Mononuclear cell (primary cell): ENCODE results near the gene COL3A1. TPM values are rescaled to one million over a fixed set of nuclear protein-coding genes. Genes with fewer than 3 reads are reported as not detected.

ENCODE experiments used
- H3K27me3 ChIP-seq: 2 replicates; pipeline ENCODE4 v1.6.0; 2011; ENCODE audit warnings: low read length, control low read depth; ENCODE audit not compliant: insufficient read depth
- H3K4me1 ChIP-seq: 2 replicates; pipeline ENCODE4 v1.5.1; 2011; ENCODE audit warnings: mild to moderate bottlenecking, low read length, control low read depth; ENCODE audit not compliant: insufficient read depth
- H3K4me3 ChIP-seq: 2 replicates; pipeline ENCODE4 v1.5.1; 2011; ENCODE audit warnings: mild to moderate bottlenecking, low read length, moderate library complexity
- H3K9me3 ChIP-seq: 2 replicates; pipeline ENCODE4 v1.5.1; 2011; ENCODE audit warnings: low read depth, mild to moderate bottlenecking, control low read depth, low read length
- total RNA-seq: library from RNA; depleted of rRNA; stranded (reverse); fragments of >200 nt; gene quantifications from one replicate; pipeline ENCODE4 v1.2.3, GENCODE V29; 2012

COL3A1 gene
- 0.42 TPM for total RNA-seq

DNA sequence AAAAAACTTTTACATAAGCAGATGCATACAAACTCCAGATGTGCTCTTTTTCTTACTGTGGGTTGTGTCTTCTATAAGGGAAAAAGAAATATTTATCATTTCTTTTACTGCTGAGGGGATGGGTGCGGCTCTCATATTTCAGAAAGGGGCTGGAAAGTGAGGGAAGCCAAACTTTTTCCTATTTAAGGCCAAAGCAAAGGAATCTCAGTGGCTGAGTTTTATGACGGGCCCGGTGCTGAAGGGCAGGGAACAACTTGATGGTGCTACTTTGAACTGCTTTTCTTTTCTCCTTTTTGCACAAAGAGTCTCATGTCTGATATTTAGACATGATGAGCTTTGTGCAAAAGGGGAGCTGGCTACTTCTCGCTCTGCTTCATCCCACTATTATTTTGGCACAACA, at the start of gene COL3A1:
COL3A1 (plus strand) TSS at position 210 of the 400 bp plus-strand sequence; CDS start at position 327, 117 bp downstream.
- H3K4me1 ChIP-seq: no peaks in the 10 kb centered on the region
- H3K4me3 ChIP-seq: no peak within 1 kb of the TSS
- no peaks in the 10 kb centered on the region for H3K27me3 ChIP-seq
- H3K9me3 ChIP-seq: no peaks in the 10 kb centered on the region

DNA sequence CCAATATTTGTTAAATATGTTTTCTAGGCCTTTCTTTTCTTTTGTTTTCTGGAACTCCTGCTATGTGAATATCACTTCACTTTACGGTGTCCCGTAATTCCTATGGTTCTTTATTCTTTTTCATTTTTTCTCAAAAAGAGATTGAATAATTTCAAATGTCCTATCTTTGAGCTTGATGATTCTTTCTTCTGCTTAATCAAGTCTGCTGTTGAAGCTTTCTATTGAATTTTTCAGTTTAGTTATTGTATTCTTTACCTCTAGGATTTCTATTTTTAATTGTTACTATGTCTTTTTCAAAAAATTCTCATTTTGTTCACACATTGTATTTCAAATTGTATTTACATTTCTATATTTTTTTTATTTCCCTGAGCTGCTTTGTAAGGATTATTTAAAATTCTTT, 45.5 kb upstream of the COL3A1 start:
- H3K9me3 ChIP-seq: peaks cover 22% of the 10 kb centered on the region
- no peaks in the 10 kb centered on the region for H3K4me1 ChIP-seq
- H3K4me3 ChIP-seq: no peak overlapping the region
- no peaks in the 10 kb centered on the region for H3K27me3 ChIP-seq

DNA sequence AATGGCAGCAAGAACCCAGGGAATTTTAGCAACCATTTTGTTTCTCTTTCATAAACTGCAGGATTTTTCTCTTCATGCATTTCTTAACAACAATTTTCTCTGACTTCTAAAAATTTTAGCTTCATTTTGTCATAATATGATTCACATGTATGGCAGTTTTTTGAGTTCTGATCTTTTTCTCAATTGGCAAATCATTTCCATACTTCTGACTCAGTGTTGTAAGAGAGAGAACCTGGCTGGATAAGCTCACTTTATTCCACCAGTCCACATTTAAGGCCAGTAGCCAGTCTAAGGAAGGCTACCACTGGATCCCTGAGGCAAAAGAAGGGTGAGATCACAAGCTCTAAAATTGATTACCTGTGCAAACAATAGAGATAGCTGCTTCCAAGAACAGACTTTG, 42.8 kb upstream of the COL3A1 start:
- Histone ChIP-seq H3K4me3 (no peak overlapping the region), H3K9me3 (peaks cover 22% of the 10 kb centered on the region), H3K4me1 (no peaks in the 10 kb centered on the region), H3K27me3 (no peaks in the 10 kb centered on the region)

DNA sequence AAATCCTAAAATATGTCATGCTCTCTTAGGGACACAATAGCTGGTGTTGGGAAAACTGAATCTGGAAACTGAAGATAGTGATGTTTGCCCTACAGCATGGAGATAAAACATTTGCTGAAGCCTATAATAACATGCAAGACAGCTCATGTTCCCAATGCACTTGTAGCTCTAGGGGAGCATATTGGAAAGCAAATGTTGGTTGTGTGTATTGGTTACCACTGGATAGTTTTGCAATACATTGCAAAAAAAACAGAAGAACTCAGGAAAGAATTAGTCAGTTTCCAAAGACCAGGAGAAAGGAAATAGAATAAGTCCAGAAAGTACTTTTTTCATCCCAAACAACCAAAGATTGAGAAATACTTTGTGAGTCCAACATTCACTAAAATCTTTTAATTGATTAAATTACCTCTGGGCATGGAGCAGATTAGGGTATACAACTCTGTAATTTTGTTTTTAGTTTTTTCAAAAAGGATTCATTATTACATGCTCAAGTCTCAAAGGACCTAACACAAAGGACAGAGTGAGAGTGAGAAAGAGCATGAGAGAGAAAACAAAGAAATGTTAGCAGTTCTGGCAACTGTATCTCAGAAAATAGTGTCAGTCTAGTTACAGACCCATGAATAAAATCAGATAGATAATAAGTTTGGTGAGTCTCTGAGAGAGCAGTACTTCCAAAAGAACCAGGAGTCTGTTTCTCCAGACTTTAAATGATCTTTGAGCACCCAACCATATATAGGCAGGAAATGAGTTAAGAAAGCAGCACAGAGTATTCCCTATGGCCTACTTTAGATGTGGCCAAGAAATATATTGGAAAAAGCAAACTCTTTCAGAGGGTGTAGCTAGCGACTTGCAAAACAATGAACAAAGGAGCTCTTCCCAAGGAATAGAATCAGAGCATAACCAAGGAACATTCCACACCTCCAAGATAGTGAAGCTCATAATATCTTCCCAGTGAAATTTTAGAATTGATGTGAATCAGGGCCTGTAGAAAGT, 36.6 kb upstream of the COL3A1 start:
- no peaks in the 10 kb centered on the region for H3K4me1 ChIP-seq

DNA sequence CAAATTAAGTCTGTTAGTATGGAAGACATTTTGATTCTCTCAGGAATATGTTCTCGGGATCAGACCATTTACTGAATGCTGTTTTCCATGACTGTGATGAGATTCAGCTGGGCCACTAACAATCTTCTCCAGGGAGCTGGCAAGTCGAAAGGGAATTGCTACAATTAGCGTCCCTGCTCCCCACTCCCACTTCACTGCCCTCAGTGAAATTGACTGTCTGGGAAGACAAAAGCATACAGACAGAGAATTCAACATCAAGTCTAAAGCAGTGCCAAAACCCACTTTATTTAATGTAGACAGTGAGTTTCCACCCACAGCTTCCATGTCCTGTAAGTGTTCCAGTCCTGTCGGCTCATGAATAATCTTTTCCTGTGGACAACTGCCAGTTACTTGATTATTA, 34.0 kb upstream of the COL3A1 start:
- Histone ChIP-seq H3K4me3 (no peak overlapping the region), H3K27me3 (no peaks in the 10 kb centered on the region), H3K4me1 (no peaks in the 10 kb centered on the region), H3K9me3 (no peaks in the 10 kb centered on the region)

More for the DNA sequence above, 36.6 kb upstream of the COL3A1 start:
- Histone ChIP-seq H3K4me3 (no peak overlapping the region), H3K27me3 (no peaks in the 10 kb centered on the region), H3K9me3 (no peaks in the 10 kb centered on the region)

DNA sequence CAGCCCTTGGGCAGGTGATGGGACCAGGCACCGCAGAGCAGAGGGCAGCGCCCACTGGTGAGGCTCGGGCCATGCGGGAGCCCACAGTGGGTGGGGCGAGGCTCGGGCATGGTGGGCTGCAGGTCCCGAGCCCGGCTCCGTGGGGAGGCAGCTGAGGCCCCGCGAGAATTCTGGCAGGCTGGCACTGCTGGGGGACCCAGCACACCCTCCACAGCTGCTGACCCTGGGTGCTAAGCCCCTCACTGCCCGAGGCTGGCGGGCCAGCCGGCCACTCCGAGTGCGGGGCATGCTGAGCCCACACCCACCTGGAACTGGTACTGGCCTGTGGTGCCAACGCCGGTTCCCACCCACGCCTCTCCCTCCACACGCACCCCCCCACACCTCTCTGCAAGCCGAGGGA, 29.7 kb upstream of the COL3A1 start:
- Histone ChIP-seq H3K4me1 (no peaks in the 10 kb centered on the region), H3K27me3 (no peaks in the 10 kb centered on the region), H3K9me3 (no peaks in the 10 kb centered on the region), H3K4me3 (no peak overlapping the region)

DNA sequence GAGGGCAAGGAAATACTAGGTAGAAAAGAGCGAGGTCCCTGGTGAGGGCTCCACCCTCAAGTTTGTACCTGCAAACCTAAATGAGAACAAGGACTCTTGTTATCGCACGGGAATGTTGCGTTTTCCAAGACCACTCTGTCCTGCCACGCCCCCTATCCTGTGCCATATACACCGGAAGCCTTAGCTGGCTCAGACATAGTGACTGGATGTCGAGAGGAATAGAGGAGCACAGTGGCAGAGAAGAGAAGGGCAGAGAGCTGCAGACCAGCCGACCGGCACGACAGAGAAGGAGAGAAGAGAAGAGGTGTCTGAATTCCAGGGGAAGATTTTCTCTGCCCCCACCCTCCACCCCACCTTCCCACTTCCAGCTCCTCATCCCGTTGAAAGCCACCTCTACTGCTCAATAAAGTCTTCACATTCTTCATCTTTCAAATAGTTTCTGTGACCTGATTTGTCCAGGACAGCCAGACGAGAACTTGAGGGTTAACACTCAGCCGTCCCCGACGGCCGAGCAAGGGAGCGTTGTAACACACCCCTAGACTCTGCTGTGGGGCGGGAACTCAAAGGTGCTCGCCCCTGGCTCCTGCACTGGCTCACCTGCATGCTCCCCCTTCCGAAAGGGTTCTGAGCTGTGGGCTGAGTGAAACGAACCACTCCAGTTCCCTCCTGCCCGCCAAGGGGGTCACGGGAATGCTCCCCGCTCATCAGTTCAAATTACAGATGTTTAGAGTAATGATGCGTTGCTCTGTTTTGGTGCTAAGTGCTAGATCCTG, 24.9 kb upstream of the COL3A1 start:
- Histone ChIP-seq H3K27me3 (no peaks in the 10 kb centered on the region), H3K4me1 (no peaks in the 10 kb centered on the region), H3K4me3 (no peak overlapping the region), H3K9me3 (no peaks in the 10 kb centered on the region)

DNA sequence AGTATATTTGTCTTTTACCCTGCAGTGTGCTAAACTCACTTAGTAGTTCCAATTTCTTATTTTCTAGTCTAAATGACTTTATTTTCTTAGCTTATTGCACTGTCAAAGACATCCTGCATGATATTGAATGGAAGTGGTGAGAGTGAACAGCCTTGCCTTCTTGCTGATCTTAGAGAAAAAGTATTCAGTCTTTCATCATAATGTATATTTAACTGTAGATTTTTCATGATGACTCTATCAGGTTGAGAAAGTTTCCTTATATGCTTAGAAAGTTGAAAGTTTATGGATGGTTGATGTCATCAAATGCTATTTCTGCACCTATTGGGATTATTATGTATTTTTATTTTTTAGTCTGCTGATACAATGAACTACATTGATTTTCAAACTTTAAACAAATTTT, 21.3 kb upstream of the COL3A1 start:
- H3K27me3 ChIP-seq: no peaks in the 10 kb centered on the region

DNA sequence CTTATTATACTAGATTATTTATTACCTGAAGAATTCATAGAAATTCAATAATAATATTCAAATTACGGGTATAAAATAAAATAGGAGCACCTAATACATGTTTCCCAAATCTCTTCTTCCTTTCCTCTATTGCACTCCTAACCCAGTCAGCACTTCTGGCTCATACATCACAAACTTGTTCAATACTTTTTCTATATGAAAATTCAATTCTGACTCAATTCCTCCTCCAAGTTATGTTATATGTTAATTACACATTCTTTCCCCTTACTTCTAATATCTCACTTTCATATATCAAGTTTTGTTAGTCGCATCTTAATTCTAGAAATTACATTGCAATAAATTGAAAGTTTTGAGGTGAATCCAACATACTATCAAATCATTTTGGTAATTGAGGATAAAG, 17.9 kb upstream of the COL3A1 start:
- no peaks in the 10 kb centered on the region for H3K27me3 ChIP-seq
- H3K9me3 ChIP-seq: no peaks in the 10 kb centered on the region

More for the DNA sequence above, 21.3 kb upstream of the COL3A1 start:
- Histone ChIP-seq H3K9me3 (no peaks in the 10 kb centered on the region), H3K4me3 (no peak overlapping the region), H3K4me1 (no peaks in the 10 kb centered on the region)

DNA sequence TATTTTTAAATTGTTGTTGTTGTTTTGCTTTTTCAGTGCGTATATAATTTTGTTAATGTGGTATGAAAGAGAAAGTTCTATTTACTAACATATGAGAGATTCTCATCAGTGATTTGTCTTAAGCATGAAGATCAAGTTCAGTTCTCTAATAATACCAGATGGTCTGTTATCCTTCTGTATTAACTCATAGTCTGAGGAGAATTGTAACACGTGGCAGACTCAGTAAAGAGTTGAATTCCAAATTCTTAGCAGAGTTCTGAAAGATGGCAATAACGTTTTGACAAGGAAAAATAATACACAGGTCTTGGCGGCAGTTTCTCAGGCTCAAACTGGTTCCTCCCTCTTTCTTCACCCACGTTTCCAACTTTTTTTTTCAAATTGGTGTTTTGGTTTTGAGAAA, 17.2 kb upstream of the COL3A1 start:
- no peaks in the 10 kb centered on the region for H3K27me3 ChIP-seq
- H3K9me3 ChIP-seq: no peaks in the 10 kb centered on the region
- H3K4me1 ChIP-seq: no peaks in the 10 kb centered on the region
- H3K4me3 ChIP-seq: no peak overlapping the region

More for the DNA sequence above, 17.9 kb upstream of the COL3A1 start:
- Histone ChIP-seq H3K4me3 (no peak overlapping the region), H3K4me1 (no peaks in the 10 kb centered on the region)

DNA sequence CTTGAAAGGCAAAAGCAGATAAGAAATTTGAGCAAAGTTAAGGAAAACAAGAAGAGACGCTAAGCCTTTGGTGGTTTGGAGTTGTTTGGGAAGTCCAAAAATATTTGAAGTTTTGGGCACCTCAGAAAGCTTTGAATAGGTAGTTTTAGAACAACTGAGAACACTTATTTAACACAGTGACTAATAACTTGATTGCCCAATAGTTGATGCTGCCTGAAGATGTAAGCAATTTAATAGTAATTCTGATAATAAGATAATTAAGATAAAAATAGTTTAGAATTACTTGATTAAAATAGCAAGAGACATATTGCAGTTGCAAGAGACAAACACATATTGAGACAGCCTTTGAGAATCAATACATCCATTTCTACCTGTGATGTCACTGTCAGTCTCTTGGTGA, 16.5 kb upstream of the COL3A1 start:
- H3K9me3 ChIP-seq: no peaks in the 10 kb centered on the region
- no peaks in the 10 kb centered on the region for H3K4me1 ChIP-seq
- H3K27me3 ChIP-seq: no peaks in the 10 kb centered on the region
- no peak overlapping the region for H3K4me3 ChIP-seq

DNA sequence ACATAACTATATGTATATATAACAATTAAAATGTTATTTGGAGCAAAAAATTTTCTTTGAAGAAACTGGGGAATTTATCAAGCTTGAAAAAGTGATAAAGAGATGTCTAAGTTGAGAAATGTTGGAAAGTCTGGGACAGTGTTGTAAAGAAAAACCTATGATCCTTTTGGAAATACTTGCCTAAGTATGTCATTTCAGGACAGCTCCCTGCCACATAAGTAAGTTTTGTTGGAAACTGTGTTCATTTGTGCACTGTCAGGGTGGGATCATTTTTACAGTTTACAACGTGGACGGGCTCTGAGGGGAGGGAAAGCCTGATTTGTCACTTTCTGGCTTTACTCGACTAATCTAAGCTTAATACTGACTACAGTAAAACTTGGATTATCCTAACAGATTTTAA, 10.4 kb upstream of the COL3A1 start:
- no peak overlapping the region for H3K4me3 ChIP-seq
- H3K27me3 ChIP-seq: no peaks in the 10 kb centered on the region
- H3K4me1 ChIP-seq: no peaks in the 10 kb centered on the region
- no peaks in the 10 kb centered on the region for H3K9me3 ChIP-seq

DNA sequence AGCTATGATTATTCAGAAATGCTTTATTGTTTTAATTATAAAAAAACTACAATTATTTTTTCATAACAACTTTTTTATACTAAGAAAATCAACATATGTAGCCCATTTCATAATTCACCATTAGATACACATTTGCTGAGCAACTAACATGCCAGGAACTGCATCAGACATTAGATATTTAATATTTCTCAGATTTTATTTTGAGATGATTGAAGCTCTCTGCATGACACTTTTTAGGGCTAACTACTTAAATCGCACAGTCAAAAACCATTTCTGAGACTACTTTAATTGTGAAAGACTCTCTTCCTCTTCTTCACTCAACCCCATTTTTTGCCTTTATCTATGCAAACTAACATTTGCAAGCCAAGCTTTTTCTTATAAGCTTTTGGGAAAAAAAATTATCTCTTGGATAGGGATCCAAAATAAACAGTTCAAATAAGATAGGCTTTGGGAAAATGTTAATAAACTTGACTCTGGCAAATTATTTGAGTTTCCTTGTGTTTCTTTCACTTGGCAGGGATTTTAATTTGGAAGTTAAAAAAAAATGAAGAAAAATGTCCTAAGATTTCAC, 9.1 kb upstream of the COL3A1 start:
- no peaks in the 10 kb centered on the region for H3K4me1 ChIP-seq

DNA sequence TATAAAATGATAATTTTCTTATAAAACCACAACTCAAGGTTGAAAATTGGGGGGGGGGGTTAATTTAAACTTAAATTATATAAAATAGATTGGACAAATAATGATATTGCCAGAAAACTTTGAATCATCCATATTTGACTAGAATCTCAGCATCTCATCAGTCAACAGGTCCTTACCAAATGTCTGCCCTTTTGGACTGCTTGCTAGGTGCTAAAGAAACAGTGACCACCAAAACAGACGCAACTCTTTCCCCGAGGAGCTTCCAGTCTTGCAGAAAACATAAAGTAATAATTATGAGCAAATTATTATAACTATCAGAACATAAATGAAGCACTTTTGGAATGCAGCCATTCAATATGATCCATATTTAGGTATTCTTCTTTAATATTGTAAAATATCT, 8.6 kb upstream of the COL3A1 start:
- H3K4me1 ChIP-seq: no peaks in the 10 kb centered on the region
- no peaks in the 10 kb centered on the region for H3K27me3 ChIP-seq
- H3K9me3 ChIP-seq: no peaks in the 10 kb centered on the region
- no peak overlapping the region for H3K4me3 ChIP-seq

More for the DNA sequence above, 9.1 kb upstream of the COL3A1 start:
- no peaks in the 10 kb centered on the region for H3K9me3 ChIP-seq
- H3K27me3 ChIP-seq: no peaks in the 10 kb centered on the region
- no peak overlapping the region for H3K4me3 ChIP-seq

DNA sequence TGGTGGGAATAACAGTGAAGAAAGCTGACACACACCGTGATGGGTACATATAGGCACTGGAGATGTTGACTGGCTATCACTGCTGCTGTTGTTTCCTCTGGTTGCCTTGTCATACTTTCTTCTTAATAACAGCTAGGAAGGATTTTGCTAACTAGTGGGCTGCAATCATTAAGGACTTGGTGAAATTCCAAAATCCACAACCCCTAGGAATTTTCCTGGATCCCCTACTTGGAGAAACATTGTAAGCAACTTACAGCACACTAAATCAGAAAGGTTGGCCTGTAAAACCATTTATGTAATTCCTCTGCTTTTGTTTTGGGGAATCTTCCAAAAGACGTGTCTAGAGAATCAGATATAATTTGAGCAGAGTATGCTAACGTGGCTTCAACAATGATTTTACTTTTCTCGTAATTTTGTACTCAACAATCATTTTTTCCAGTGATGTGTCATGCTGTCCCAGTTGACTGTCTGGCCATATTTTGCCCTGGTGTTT, 8.0 kb upstream of the COL3A1 start:
- Histone ChIP-seq H3K4me3 (no peak overlapping the region), H3K9me3 (no peaks in the 10 kb centered on the region), H3K27me3 (no peaks in the 10 kb centered on the region), H3K4me1 (no peaks in the 10 kb centered on the region)
